ENCODE measurements around the gene TRIM13. TPM values are rescaled to one million over a fixed set of nuclear protein-coding genes. Genes with fewer than 3 reads are reported as not detected.

TRIM13 gene
- total RNA-seq, 1 experiment from 2014 or later = 11.9 TPM

DNA sequence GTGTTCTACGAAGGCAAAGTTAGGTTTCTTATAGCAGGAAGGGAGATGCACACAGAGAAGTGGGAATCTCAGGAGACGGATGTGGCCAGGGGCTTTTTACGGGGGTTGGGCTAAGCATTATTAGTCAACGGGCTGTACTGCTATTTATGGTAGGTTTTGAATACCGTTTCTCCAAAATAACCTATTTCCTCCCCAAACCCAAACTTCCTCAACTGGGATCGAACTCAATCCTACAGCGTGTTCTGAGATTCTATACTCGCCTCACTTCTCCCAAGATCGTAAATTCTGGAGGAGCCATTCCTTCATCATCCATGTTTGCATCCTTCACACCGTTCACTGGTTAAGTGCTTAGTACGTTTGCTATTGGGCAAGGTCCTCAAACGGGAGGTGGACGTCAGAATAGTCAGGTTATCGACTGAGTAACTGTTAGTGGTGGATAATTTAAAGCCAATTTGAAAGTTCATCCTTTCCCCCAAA lies 1.2 kb upstream of the TRIM13 start:
- peak; percentile 48 for DNase-seq (ENCODE audit: low spot score)
- in situ Hi-C loops (cut with HindIII; ENCODE audit: low sequenced_read_pairs) = no loop called here

DNA sequence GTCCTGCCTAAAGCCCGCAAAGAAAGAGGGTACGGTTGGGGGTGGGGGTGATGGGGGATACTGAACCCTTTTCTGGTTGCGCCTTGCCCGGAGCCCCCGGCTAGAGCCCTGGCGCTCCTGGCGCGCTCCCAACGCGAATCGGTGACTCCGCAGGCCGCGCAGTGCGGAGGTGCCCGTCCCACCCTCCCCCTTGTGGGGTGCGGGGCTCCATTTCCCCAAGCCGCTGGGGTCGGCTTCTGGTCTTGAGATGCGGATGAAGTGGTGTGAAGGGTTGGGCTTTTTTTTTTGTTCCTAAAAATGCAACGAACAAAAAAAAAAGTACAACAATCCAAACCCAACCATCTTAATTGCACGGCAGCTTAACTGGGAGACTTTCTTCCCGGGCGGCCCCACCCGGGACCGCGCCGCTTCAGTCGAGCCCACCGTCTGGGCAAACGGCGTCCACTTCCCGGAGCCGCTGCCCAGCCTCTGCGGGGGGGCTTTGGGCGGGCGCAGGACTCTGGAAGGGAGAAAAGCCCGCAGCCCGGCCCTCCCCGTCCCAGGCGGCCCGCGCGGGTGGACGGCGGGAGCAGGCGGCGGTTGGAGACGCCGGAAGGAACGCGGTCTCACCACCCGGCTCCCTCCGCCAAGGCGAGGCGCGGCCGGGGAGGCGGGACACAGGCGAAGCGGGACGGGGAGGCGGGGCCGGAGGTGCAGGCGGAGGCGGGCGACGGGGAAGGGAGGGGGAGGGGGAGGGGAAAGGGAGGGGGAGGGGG lies 504 bp upstream of the TRIM13 start:
- DNase-seq (ENCODE audit: low spot score) = peak; percentile 87
- in situ Hi-C loops (cut with HindIII; ENCODE audit: low sequenced_read_pairs) = no loop called here

DNA sequence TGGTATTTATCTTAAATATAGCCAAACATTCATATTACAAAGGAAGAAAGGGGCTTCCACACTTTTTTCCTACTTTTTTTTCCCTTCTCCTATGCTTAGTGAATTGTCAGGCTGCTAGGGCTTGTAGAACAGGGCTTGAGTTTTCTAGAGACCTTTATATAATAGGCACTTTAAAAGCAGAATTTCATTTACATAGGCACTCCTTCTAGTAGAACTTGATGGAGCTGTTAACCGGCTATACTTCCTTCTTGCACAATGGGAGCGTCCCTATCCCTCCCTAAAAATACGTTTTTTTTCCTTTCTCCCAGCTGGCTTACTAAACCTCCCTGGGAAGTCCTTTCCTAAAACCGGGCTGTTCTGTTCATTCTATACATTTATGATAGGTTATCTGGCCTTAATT lies 1.1 kb downstream of the TRIM13 start:
- in situ Hi-C loops (cut with HindIII; ENCODE audit: low sequenced_read_pairs) = no loop called here
- DNase-seq (ENCODE audit: low spot score) = no peak

DNA sequence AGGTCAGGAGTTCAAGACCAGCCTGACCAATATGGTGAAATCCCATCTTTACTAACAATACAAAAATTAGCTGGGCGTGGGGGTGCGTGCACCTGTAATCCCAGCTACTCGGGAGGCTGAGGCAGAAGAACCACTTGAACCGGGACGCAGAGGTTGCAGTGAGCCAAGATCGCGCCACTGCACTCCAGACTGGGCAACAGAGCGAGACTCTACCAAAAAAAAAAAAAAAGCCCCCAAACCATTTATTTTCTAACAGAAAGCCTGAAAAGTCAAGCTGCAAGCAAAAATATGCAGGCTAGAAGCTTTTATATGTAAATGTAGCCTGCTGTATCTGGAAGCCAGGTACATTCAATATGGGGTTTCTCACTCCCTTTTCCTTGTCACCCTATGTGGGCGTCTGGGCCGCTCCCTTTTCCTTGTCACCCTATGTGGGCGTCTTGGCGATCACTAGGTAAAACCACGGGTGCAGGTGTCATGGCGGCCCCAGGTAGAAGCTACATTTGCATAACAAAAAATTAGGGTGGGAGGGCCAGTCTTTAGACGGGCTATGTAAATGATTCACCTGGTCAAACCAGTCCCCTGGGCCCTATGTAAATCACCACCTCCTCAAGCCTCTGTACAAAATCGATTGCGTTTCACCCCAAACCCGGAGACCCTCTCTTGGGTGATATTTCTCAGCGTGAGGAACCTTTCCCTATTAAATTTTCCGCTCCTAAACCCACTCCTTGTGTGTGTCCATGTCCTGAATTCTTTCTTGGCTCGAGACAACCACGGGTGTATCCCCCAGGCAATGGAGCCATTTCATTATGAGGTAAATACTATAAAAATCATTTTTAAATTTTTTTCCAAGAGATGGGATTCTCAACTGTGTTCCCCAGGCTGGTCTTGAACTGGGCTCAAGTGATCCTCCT lies 2.1 kb downstream of the TRIM13 start:
- in situ Hi-C loops (cut with HindIII; ENCODE audit: low sequenced_read_pairs) = no loop called here

DNA sequence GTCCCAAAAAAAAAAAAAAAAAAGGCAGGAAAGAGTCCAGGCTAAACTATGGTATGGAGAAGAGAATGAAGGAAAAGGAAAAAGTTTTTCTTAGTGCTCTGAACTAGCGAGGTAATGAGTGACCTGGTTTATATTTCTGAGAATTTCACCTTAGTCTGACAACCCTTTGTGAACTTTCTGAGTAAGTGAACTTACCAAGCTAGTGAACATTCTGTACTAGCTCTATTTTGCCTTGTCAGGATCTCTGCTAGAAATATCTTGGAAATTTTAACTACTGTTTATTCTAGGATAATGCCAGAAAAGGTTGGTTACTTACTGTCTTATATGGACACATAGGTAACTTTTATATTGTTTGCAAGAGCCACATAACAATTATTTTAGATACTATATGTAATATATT lies 4.4 kb downstream of the TRIM13 start:
- DNase-seq (ENCODE audit: low spot score) = no peak
- in situ Hi-C loops (cut with HindIII; ENCODE audit: low sequenced_read_pairs) = no loop called here

More for the DNA sequence above, 2.1 kb downstream of the TRIM13 start:
- DNase-seq (ENCODE audit: low spot score) = no peak

DNA sequence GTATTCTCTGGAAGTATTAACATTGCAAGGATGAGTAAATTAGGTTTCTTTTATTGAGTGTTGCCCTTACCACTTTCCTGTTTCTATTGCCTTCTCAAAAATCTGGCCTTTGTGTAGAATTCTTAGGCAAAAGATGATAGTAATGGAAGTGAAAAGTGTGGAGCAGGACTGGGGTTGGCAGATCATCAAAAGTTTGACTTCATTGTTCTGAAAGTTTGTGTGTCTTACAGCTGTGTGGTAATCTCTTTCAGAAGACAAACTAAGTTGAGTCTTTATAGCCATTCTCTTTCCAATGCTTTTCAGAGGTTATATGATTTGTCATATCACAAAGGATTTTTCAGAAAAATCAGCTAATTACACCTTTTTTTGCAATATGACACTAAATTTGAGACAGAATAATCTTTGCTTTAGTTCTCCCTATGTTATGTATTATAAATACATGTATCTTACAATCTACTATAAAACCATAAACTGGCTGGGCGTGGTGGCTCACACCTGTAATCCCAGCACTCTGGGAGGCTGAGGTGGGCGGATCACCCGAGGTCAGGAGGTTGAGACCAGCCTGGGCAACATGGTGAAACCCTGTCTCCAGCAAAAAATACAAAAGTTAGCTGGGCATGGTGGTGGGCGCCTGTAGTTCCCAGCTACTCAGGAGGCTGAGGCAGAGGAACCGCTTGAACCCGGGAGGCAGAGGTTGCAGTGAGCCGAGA lies 9.7 kb downstream of the TRIM13 start:
- DNase-seq (ENCODE audit: low spot score) = no peak
- in situ Hi-C loops (cut with HindIII; ENCODE audit: low sequenced_read_pairs) = no loop called here

DNA sequence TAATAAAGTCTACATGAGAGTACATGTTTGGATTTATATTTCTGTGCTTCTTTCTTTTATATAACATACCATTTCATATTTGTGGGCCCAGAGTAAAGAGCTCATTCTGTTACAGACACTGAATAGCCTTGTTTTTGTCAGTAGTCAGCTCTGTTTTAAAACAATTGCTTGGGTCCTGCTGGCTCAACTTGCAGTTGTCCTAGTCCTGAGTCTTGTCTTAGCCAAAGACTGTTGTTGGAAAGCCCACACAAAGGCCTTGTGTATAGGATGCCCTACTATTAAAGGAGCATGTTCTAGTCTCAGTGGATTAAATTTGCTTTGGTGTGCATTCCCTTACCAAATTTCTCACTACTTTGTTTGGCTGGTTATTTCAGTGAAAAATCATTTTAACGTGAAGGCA lies 14.6 kb downstream of the TRIM13 start:
- in situ Hi-C loops (cut with HindIII; ENCODE audit: low sequenced_read_pairs) = no loop called here
- no peak for DNase-seq (ENCODE audit: low spot score)

DNA sequence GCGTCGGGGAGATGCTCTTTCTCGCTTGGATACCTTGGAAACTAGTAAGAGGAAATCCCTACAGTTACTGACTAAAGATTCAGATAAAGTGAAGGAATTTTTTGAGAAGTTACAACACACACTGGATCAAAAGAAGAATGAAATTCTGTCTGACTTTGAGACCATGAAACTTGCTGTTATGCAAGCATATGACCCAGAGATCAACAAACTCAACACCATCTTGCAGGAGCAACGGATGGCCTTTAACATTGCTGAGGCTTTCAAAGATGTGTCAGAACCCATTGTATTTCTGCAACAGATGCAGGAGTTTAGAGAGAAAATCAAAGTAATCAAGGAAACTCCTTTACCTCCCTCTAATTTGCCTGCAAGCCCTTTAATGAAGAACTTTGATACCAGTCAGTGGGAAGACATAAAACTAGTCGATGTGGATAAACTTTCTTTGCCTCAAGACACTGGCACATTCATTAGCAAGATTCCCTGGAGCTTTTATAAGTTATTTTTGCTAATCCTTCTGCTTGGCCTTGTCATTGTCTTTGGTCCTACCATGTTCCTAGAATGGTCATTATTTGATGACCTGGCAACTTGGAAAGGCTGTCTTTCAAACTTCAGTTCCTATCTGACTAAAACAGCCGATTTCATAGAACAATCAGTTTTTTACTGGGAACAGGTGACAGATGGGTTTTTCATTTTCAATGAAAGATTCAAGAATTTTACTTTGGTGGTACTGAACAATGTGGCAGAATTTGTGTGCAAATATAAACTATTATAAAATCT lies 15.7 kb downstream of the TRIM13 start:
- in situ Hi-C loops (cut with HindIII; ENCODE audit: low sequenced_read_pairs) = no loop called here
- no peak for DNase-seq (ENCODE audit: low spot score)

DNA sequence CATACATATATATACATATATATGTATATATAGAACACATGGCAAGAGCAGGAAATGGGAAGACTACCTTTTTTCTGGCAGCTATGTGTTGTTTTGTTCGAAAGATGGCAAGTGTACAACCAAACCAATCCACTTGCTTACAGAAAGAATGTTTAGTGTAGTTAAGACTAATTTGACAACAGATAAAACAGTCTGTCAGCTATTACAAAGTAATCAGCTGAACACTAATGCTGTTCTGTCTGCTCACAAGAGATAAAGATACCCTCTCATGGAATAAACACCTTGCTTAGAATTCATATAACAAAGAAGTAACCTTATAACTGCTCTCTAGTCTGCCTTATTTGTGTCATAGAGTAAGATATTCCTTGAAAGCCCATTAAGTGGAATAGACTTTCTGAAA lies 17.5 kb downstream of the TRIM13 start:
- in situ Hi-C loops (cut with HindIII; ENCODE audit: low sequenced_read_pairs) = no loop called here
- no peak for DNase-seq (ENCODE audit: low spot score)

DNA sequence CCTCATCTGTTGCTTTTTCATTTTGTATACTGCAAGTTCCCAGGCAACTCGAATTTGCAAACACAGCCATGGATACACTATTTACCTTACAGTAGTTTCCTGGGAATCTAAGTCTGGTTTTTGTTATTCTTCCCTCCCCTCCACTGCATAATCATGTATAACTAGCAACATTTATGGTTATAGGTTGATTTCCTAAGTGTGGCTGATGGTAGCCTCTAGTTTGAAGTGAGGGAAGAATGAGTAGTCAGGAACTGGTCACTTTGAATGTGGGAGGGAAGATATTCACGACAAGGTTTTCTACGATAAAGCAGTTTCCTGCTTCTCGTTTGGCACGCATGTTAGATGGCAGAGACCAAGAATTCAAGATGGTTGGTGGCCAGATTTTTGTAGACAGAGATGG lies 18.4 kb downstream of the TRIM13 start, which contains the start of gene KCNRG:
TSS of gene KCNRG (plus strand) at position 187 of the 400 bp plus-strand sequence. CDS start at position 237, 50 bp downstream.
- in situ Hi-C loops (cut with HindIII; ENCODE audit: low sequenced_read_pairs) = no loop called here
- DNase-seq (ENCODE audit: low spot score) = peak; percentile 27

DNA sequence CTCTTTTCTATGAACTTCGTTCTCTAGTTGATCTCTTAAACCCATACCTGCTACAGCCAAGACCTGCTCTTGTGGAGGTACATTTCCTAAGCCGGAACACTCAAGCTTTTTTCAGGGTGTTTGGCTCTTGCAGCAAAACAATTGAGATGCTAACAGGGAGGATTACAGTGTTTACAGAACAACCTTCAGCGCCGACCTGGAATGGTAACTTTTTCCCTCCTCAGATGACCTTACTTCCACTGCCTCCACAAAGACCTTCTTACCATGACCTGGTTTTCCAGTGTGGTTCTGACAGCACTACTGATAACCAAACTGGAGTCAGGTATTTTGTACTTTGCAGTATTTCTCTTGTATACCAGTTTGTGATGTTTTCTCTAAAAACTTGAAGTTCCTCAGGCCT lies 18.9 kb downstream of the TRIM13 start:
- in situ Hi-C loops (cut with HindIII; ENCODE audit: low sequenced_read_pairs) = no loop called here

DNA sequence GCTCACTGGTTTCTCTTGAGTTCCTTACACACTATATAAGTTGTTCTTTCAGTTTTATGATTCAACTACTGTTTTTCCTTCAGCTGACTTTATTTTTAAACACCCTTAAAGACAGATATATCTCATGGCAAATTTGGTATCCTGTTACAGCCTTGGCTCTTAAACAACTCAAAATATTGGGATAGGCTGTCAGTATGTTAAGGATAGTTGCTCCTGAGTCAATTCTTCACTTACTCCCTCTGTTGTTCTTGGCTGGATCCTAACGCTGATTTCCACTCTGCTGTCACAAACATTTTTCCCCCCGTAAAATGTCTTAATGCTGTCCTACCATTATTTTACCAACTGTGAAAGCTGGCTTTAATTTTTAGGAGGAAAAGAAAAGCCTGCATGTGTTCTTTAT lies 19.6 kb downstream of the TRIM13 start:
- DNase-seq (ENCODE audit: low spot score) = no peak
- in situ Hi-C loops (cut with HindIII; ENCODE audit: low sequenced_read_pairs) = no loop called here

More for the DNA sequence above, 18.9 kb downstream of the TRIM13 start:
- peak; percentile 20 for DNase-seq (ENCODE audit: low spot score)

DNA sequence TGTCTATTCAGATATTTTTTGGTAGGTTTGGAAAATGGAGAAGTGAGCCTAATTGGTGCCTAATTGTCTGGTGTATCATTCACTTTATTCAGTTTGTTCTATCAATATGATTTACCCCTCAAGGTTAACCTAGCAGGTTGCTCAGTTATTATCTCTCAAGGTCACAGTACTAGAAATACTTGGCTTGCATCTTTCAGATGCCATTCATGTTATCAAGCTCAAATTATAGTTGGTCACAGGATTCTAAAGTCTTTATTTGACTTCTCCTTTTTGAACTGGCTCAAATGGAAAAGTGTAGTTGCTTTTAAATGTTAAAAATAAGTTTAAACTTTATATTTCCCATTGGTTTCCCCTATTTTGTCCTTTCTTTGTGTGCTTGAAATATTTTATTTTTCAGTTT lies 21.0 kb downstream of the TRIM13 start:
- in situ Hi-C loops (cut with HindIII; ENCODE audit: low sequenced_read_pairs) = no loop called here
- no peak for DNase-seq (ENCODE audit: low spot score)

DNA sequence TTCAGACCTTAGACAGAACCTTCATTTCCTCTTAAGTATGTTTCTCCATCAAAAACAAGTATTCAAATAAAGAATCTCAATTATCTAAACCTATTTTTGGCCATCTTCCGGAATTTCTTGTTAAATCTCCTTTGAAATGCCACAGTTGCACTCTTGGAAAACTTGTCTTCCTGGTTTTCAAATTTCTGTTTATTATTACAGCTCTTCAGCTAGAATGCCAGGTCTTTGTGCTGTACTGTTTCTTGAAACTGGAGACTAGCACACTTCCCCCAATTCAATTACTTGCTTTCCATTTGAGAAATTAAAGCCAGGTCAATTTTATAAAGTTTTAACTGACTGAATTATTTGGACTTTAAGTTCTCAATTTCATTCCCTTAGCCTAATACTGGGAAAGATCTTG lies 28.6 kb downstream of the TRIM13 start:
- in situ Hi-C loops (cut with HindIII; ENCODE audit: low sequenced_read_pairs) = no loop called here
- no peak for DNase-seq (ENCODE audit: low spot score)

DNA sequence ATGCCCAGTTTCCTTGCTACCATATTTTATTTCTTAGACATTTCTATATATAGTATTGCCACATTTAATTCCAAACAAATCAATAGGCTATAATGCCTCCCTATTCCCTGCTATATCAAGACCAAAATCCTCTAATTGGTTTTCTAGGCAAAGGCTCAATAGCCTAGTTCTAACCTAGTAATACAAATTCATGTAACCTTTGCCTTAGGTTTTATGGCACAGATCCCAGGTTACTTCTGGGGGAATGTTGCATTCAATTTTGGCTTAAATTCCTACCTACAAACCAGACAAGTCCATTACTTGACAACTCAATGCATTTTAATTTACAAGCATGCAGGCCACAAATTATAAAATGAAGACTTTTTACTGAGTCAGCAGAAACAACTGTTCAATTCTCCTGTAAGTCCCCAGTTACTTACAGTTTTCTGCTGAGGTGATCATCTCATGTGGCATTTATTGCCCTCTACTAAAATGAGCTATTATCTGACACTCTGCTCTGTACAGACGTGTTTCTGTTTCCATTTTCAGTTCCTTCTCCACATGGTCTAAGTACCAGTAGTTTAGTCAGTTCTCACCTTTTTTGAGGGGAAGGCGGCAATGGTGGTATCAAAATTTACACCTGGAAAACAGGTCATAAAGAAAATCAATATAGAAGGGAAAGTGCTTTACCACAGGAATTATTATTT lies 30.1 kb downstream of the TRIM13 start:
- no peak for DNase-seq (ENCODE audit: low spot score)
- in situ Hi-C loops (cut with HindIII; ENCODE audit: low sequenced_read_pairs) = no loop called here

DNA sequence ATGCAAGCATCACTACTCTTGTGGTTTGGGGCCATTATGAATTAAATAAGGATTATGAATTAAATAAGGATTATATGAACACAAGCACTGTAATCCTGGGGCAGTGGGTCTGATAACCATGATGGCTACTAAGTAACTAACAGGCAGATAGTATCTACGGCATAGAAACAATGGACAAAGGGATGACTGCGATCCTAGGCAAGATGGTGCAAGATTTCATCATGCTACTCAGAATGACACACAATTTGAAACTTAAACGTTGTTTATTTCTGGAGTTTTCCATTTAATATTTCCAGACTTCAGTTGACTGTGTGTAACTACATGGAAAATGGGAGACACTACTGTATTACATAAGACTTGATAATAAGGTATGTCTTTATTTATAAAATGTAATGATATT lies 33.5 kb downstream of the TRIM13 start:
- no peak for DNase-seq (ENCODE audit: low spot score)
- in situ Hi-C loops (cut with HindIII; ENCODE audit: low sequenced_read_pairs) = no loop called here

DNA sequence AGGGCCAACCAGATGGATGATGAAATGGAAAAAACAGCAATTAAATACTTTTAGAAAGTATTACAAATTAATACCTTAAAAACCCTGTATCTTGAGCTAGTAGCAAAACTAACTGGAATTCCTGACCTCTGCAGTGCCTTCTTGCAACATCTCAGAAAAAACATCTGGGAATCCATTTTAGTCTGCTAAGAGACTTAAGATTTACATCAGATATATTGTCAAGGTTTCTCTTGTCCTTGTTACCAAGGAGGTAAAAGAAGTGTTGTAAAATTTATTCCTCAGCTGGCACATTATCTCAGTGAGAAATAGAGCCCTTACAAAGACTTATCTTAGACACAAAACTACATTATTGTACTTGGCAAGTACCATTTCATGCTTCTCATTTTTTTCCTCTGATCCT lies 36.9 kb downstream of the TRIM13 start:
- in situ Hi-C loops (cut with HindIII; ENCODE audit: low sequenced_read_pairs) = no loop called here
- no peak for DNase-seq (ENCODE audit: low spot score)

DNA sequence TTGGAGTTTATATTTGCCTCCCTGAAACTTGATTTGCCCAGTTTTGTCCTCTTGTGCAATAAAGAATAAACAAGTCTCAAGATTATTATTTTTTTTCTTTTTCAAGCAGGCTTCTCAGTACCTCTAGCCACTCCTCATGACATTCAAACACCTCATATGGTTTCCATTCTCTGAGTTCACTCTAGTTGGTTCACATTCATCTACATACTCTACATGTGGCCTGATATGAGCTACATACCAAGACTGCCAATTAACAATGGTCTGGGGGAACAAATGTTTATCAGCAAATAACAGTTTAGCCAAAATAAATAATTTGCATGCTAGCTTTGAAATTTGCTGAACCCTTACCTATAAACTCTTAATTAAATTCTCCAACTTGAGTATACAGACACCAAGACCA lies 40.9 kb downstream of the TRIM13 start:
- in situ Hi-C loops (cut with HindIII; ENCODE audit: low sequenced_read_pairs) = no loop called here
- no peak for DNase-seq (ENCODE audit: low spot score)
